ENCODE data around the gene MRPL21. TPM values are rescaled to one million over a fixed set of nuclear protein-coding genes. Genes with fewer than 3 reads are reported as not detected.

The MRPL21 gene
- total RNA-seq, 2 experiments from 2014 or later = 48.3 to 68.3 TPM

GRCh38 chr11:68927280-68928135, 23.9 kb upstream of the MRPL21 start:
- H3K27ac ChIP-seq (ENCODE audit: low read depth, low read length, poor library complexity, severe bottlenecking) = no peak overlapping the region
- no peaks in the 10 kb centered on the region for H3K9me2 ChIP-seq (ENCODE audit: insufficient read depth, low read length)
- intact Hi-C loops (cut with micrococcal nuclease; ENCODE audit: unreplicated experiment) = no loop called here
- 0 out of 2 replicates have a peak overlapping the region, but pooled peaks have one; percentile 22 for H3K4me2 ChIP-seq (ENCODE audit: low read length)
- H3K36me3 ChIP-seq (ENCODE audit: insufficient read depth, low read length) = peaks cover 82% of the 10 kb centered on the region
- no peaks in the 10 kb centered on the region for H3K79me2 ChIP-seq (ENCODE audit: insufficient read depth, low read depth, low read length)
- H3K9me3 ChIP-seq (ENCODE audit: low read length) = peaks cover 26% of the 10 kb centered on the region
- H4K20me1 ChIP-seq (ENCODE audit: insufficient read depth, low read length) = no peaks in the 10 kb centered on the region
- CTCF ChIA-PET (ENCODE audit: unreplicated experiment) = no interaction called here
- no TSS peak for BruUV-seq (replicated peaks)
- H3K4me3 ChIP-seq (ENCODE audit: low read depth, low read length, poor library complexity, severe bottlenecking) = no peak overlapping the region
- H3K4me1 ChIP-seq (ENCODE audit: insufficient read depth, low read length, poor library complexity, severe bottlenecking) = peaks cover 10% of the 10 kb centered on the region
- TF ChIP-seq, protein P1, sequence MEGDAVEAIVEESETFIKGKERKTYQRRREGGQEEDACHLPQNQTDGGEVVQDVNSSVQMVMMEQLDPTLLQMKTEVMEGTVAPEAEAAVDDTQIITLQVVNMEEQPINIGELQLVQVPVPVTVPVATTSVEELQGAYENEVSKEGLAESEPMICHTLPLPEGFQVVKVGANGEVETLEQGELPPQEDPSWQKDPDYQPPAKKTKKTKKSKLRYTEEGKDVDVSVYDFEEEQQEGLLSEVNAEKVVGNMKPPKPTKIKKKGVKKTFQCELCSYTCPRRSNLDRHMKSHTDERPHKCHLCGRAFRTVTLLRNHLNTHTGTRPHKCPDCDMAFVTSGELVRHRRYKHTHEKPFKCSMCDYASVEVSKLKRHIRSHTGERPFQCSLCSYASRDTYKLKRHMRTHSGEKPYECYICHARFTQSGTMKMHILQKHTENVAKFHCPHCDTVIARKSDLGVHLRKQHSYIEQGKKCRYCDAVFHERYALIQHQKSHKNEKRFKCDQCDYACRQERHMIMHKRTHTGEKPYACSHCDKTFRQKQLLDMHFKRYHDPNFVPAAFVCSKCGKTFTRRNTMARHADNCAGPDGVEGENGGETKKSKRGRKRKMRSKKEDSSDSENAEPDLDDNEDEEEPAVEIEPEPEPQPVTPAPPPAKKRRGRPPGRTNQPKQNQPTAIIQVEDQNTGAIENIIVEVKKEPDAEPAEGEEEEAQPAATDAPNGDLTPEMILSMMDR (conservative IDR thresholded peaks at IDR 0.05; ENCODE audit: low read length) = no peak
- no peak for TF ChIP-seq EZH2phosphoT487 (IDR thresholded peaks at IDR 0.05; ENCODE audit: borderline replicate concordance, low read depth, low read length)
- H2AFZ ChIP-seq (ENCODE audit: low read length) = no peak overlapping the region
- POLR2A ChIA-PET = interaction anchor here (0.6 to 1.2 kb wide), 2 partner anchors 26 to 148 kb away, joined by 3 read pairs; no protein-coding TSS in a partner anchor
- peak; percentile 66 for DNase-seq (ENCODE audit: low spot score)

- Histone ChIP-seq H3K36me3 (ENCODE audit: insufficient read depth, low read length) (peaks cover 98% of the 10 kb centered on the region), H3K79me2 (ENCODE audit: insufficient read depth, low read depth, low read length) (no peaks in the 10 kb centered on the region), H3K4me2 (ENCODE audit: low read length) (no peak overlapping the region), H2AFZ (ENCODE audit: low read length) (no peak overlapping the region), H3K27ac (ENCODE audit: low read depth, low read length, poor library complexity, severe bottlenecking) (no peak overlapping the region), H4K20me1 (ENCODE audit: insufficient read depth, low read length) (no peaks in the 10 kb centered on the region), H3K9me2 (ENCODE audit: insufficient read depth, low read length) (no peaks in the 10 kb centered on the region), H3K9me3 (ENCODE audit: low read length) (peaks cover 26% of the 10 kb centered on the region), H3K4me3 (ENCODE audit: low read depth, low read length, poor library complexity, severe bottlenecking) (no peak overlapping the region), H3K4me1 (ENCODE audit: insufficient read depth, low read length, poor library complexity, severe bottlenecking) (peaks cover 10% of the 10 kb centered on the region)
- intact Hi-C loops (cut with micrococcal nuclease; ENCODE audit: unreplicated experiment) = no loop called here
- ChIA-PET CTCF (ENCODE audit: unreplicated experiment) (no interaction called here), POLR2A (no interaction called here)
- DNase-seq (ENCODE audit: low spot score) = peak; percentile 35
- TF ChIP-seq EZH2phosphoT487 (IDR thresholded peaks at IDR 0.05; ENCODE audit: borderline replicate concordance, low read depth, low read length) = no peak
- TF ChIP-seq, protein P1 (conservative IDR thresholded peaks at IDR 0.05; ENCODE audit: low read length) = no peak
- no TSS peak for BruUV-seq (replicated peaks)
Observed at GRCh38 chr11:68925611-68926010, 22.0 kb upstream of the MRPL21 start.
